H1 (cell line): Measurements from ENCODE around the gene ORAI1. TPM values are rescaled to one million over a fixed set of nuclear protein-coding genes. Genes with fewer than 3 reads are reported as not detected.
A peak's percentile ranks its signal among the peaks of the same experiment; 100 is the strongest.

Experiments used
- CTCF ChIA-PET: fragments of 300-600 bp; sonication (Branson Sonifier 250); formaldehyde crosslinking; loops from one replicate; lab custom pipeline; 2021; ENCODE audit not compliant: partially characterized antibody; lab: Charles Lee
- POLR2A ChIA-PET: fragments of 300-600 bp; sonication (Branson Sonifier 250); formaldehyde crosslinking; loops from one replicate; lab custom pipeline; 2021; ENCODE audit warnings: inconsistent platforms; ENCODE audit not compliant: partially characterized antibody; lab: Charles Lee
- DNase-seq, 2 experiments: peaks; one replicate each; pipeline versions ENCODE4 v3.0.0 to v3.0.0-alpha.2; 2010 to 2022; ENCODE audit warnings: low spot score in 2 of 2, low read depth in 1 of 2, mixed read lengths in 1 of 2
- FAIRE-seq: peaks from 2 replicates; lab custom pipeline; 2011; peaks lifted over from hg19 to GRCh38; lab: Jason Lieb, UNC
- H2AFZ ChIP-seq: 2 replicates; pipeline ENCODE4 v1.8.1; 2012; ENCODE audit warnings: low read length, inconsistent platforms
- H2AK5ac ChIP-seq: 2 replicates; pipeline ENCODE4 v1.6.1; 2013; ENCODE audit warnings: low read depth, low read length
- H2BK120ac ChIP-seq: replicated peaks from 2 replicates; pipeline ENCODE3; 2013; ENCODE audit warnings: low read depth, low read length, inconsistent platforms
- H2BK12ac ChIP-seq: 2 replicates; pipeline ENCODE4 v1.6.1; 2013; ENCODE audit warnings: low read depth, low read length
- H2BK15ac ChIP-seq: 2 replicates; pipeline ENCODE4 v1.6.1; 2013; ENCODE audit warnings: low read length
- H2BK20ac ChIP-seq: 2 replicates; pipeline ENCODE4 v1.6.1; 2013; ENCODE audit warnings: low read length
- H2BK5ac ChIP-seq: 2 replicates; pipeline ENCODE4 v1.6.1; 2013; ENCODE audit warnings: low read depth, low read length
- H3K14ac ChIP-seq: 2 replicates; pipeline ENCODE4 v1.6.1; 2013; ENCODE audit warnings: inconsistent platforms; ENCODE audit not compliant: insufficient read length
- H3K18ac ChIP-seq: 2 replicates; pipeline ENCODE4 v1.6.1; 2013; ENCODE audit warnings: low read length; ENCODE audit errors: extremely low read depth
- H3K23ac ChIP-seq: 2 replicates; pipeline ENCODE4 v1.6.1; 2013; ENCODE audit warnings: inconsistent platforms; ENCODE audit not compliant: insufficient read length
- H3K23me2 ChIP-seq: 2 replicates; pipeline ENCODE4 v1.6.1; 2013; ENCODE audit warnings: low read depth, low read length
- H3K27ac ChIP-seq: 2 replicates; pipeline ENCODE4 v1.6.1; 2011; ENCODE audit warnings: low read depth, low read length, inconsistent platforms
- H3K27me3 ChIP-seq, 4 experiments: replicated peaks in 1 of 4; 1 replicate in 1 of 4; 2 replicates in 3 of 4; pipeline versions ENCODE4 v1.6.1 to v1.8.1; 2011 to 2013; ENCODE audit warnings: low read length in 3 of 4, mild to moderate bottlenecking in 3 of 4, inconsistent platforms in 2 of 4, mixed read lengths in 2 of 4, moderate library complexity in 1 of 4; ENCODE audit not compliant: control insufficient read depth in 3 of 4, insufficient read depth in 3 of 4; ENCODE audit errors: extremely low read depth in 1 of 4
- H3K36me3 ChIP-seq, 4 experiments: 2 replicates each; pipeline versions ENCODE4 v1.6.1 to v1.8.1; 2011 to 2013; ENCODE audit warnings: mild to moderate bottlenecking in 4 of 4, low read length in 3 of 4, moderate library complexity in 2 of 4, control low read depth in 1 of 4, inconsistent platforms in 1 of 4; ENCODE audit not compliant: insufficient read depth in 4 of 4, control insufficient read depth in 2 of 4
- H3K4ac ChIP-seq: replicated peaks from 2 replicates; pipeline ENCODE3; 2013; ENCODE audit warnings: low read length, low read depth, mixed read lengths, inconsistent platforms; ENCODE audit not compliant: insufficient read length
- H3K4me1 ChIP-seq, 4 experiments: replicated peaks in 1 of 4; 1 replicate in 1 of 4; 2 replicates in 3 of 4; pipeline versions ENCODE4 v1.6.1 to v1.8.1; 2011 to 2013; ENCODE audit warnings: low read length in 3 of 4, inconsistent platforms in 2 of 4, mixed read lengths in 1 of 4; ENCODE audit not compliant: insufficient read depth in 4 of 4, control insufficient read depth in 3 of 4
- H3K4me2 ChIP-seq, 2 experiments: 2 replicates each; pipeline versions ENCODE4 v1.6.1 to v1.8.1; 2011 to 2013; ENCODE audit warnings: low read depth in 2 of 2, low read length in 2 of 2, control low read depth in 1 of 2, inconsistent platforms in 1 of 2, mild to moderate bottlenecking in 1 of 2; ENCODE audit not compliant: insufficient read depth in 1 of 2
- H3K4me3 ChIP-seq, 4 experiments: fragments of 200-600, 300-600 bp in 1 of 4; sonication (generic), shearing (Covaris generic), sonication (Bioruptor Twin) in 1 of 4; 2 replicates each; pipeline versions ENCODE4 v1.5.1 to v1.8.1; 2011 to 2016; ENCODE audit warnings: low read length in 4 of 4, low read depth in 3 of 4, control low read depth in 2 of 4, inconsistent platforms in 2 of 4, mild to moderate bottlenecking in 2 of 4, mixed read lengths in 1 of 4, moderate library complexity in 1 of 4; ENCODE audit not compliant: insufficient read depth in 2 of 4; ENCODE audit errors: extremely low read depth in 1 of 4
- H3K56ac ChIP-seq: replicated peaks from 2 replicates; pipeline ENCODE3; 2013; ENCODE audit warnings: low read depth, mild to moderate bottlenecking, mixed read lengths, low read length, inconsistent platforms; ENCODE audit not compliant: insufficient read length
- H3K79me1 ChIP-seq: 2 replicates; pipeline ENCODE4 v1.6.1; 2013; ENCODE audit warnings: low read depth, low read length, control low read depth
- H3K79me2 ChIP-seq, 2 experiments: 2 replicates each; pipeline versions ENCODE4 v1.6.1 to v1.8.1; 2012 to 2013; ENCODE audit warnings: low read length in 2 of 2, mild to moderate bottlenecking in 2 of 2, inconsistent platforms in 1 of 2; ENCODE audit not compliant: insufficient read depth in 2 of 2, control insufficient read depth in 1 of 2
- H3K9ac ChIP-seq, 4 experiments: replicated peaks in 1 of 4; 1 replicate in 1 of 4; 2 replicates in 3 of 4; pipeline versions ENCODE4 v1.6.1 to v1.8.1; 2011 to 2013; ENCODE audit warnings: low read depth in 3 of 4, low read length in 3 of 4, control low read depth in 2 of 4, mild to moderate bottlenecking in 2 of 4, moderate library complexity in 2 of 4, inconsistent platforms in 1 of 4; ENCODE audit errors: extremely low read depth in 1 of 4
- H3K9me3 ChIP-seq, 2 experiments: 2 replicates each; pipeline versions ENCODE4 v1.6.1 to v1.8.1; 2012 to 2013; ENCODE audit warnings: mild to moderate bottlenecking in 2 of 2, moderate library complexity in 2 of 2, control low read depth in 1 of 2, inconsistent platforms in 1 of 2, low read depth in 1 of 2, low read length in 1 of 2, mixed read lengths in 1 of 2; ENCODE audit not compliant: insufficient read depth in 2 of 2
- H4K20me1 ChIP-seq, 2 experiments: replicated peaks in 1 of 2; 2 replicates each; pipeline versions ENCODE3 to v1.8.1; 2011 to 2013; ENCODE audit warnings: inconsistent platforms in 2 of 2, low read length in 2 of 2, mild to moderate bottlenecking in 1 of 2; ENCODE audit not compliant: insufficient read depth in 2 of 2, control insufficient read depth in 1 of 2
- H4K5ac ChIP-seq: 2 replicates; pipeline ENCODE4 v1.6.1; 2013; ENCODE audit warnings: low read length, low read depth, mixed read lengths, inconsistent platforms; ENCODE audit not compliant: insufficient read length
- H4K8ac ChIP-seq: 2 replicates; pipeline ENCODE4 v1.8.0; 2013; ENCODE audit warnings: mild to moderate bottlenecking, moderate library complexity, low read length, inconsistent platforms; ENCODE audit not compliant: insufficient read depth; ENCODE audit errors: extremely low read depth
- H4K91ac ChIP-seq: replicated peaks from 2 replicates; pipeline ENCODE3; 2013; ENCODE audit warnings: low read length, mixed read lengths, inconsistent platforms; ENCODE audit not compliant: insufficient read length
- ASH2L ChIP-seq: fragments of 200-600, 300-600 bp; sonication (generic); IDR thresholded peaks from one replicate; pipeline ENCODE4 v1.7.1; 2017; ENCODE audit warnings: low read length
- BRCA1 ChIP-seq: IDR thresholded peaks from 2 replicates; pipeline ENCODE4 v1.6.1; 2012; ENCODE audit warnings: low read depth, low read length, improper control_type of control experiment
- CBX8 ChIP-seq: fragments of 300-800, 300-1000 bp; sonication (generic); IDR thresholded peaks from 2 replicates; pipeline ENCODE4 v1.7.1; 2016; ENCODE audit warnings: low read depth, low read length, borderline replicate concordance
- E2F6 ChIP-seq: IDR thresholded peaks from 2 replicates; pipeline ENCODE4 v1.6.1; 2012; ENCODE audit warnings: inconsistent platforms
- GTF2F1 ChIP-seq: IDR thresholded peaks from 2 replicates; pipeline ENCODE4 v1.6.1; 2012; ENCODE audit warnings: low read depth, low read length, improper control_type of control experiment, borderline replicate concordance
- HDAC2 ChIP-seq, 2 experiments: fragments of 300-600 bp in 1 of 2; sonication (generic) in 1 of 2; IDR thresholded peaks; 2 replicates each; pipeline ENCODE4 v1.6.1; 2011 to 2012; ENCODE audit warnings: low read depth in 2 of 2, low read length in 2 of 2, mild to moderate bottlenecking in 2 of 2, moderate library complexity in 2 of 2, borderline replicate concordance in 1 of 2, inconsistent platforms in 1 of 2
- HDAC6 ChIP-seq: IDR thresholded peaks from one replicate; pipeline ENCODE4 v1.7.1; 2012; ENCODE audit warnings: low read depth, mild to moderate bottlenecking, inconsistent platforms, low read length, moderate library complexity
- KDM4A ChIP-seq: IDR thresholded peaks from one replicate; pipeline ENCODE4 v1.7.1; 2012; ENCODE audit warnings: low read depth, mild to moderate bottlenecking, moderate library complexity, low read length, inconsistent platforms; ENCODE audit not compliant: severe bottlenecking
- KDM5A ChIP-seq: fragments of 200-600 bp; IDR thresholded peaks from 2 replicates; pipeline ENCODE4 v1.7.1; 2012; ENCODE audit warnings: mild to moderate bottlenecking, low read length, inconsistent platforms, mixed read lengths
- POLR2AphosphoS5 ChIP-seq: IDR thresholded peaks from 2 replicates; pipeline ENCODE4 v1.6.1; 2011; ENCODE audit warnings: low read depth, low read length
- RBBP5 ChIP-seq: IDR thresholded peaks from 2 replicates; pipeline ENCODE4 v1.7.1; 2012; ENCODE audit warnings: low read depth, mild to moderate bottlenecking, inconsistent platforms, low read length, moderate library complexity, borderline replicate concordance
- WGBS, 2 experiments: shearing (Covaris generic) in 1 of 2; methylation state at CpG; one replicate each; pipeline versions ENCODE4 v1.1.6 to v1.1.7; 2013 to 2015; ENCODE audit warnings: low lambda C conversion rate in 2 of 2, mixed read lengths in 2 of 2, inconsistent platforms in 1 of 2, low coverage in 1 of 2, missing lambda C conversion rate in 1 of 2; ENCODE audit not compliant: insufficient replicate concordance in 2 of 2, insufficient coverage in 1 of 2, insufficient read length in 1 of 2; ENCODE audit errors: extremely low coverage in 1 of 2, missing lambda C conversion rate in 1 of 2; 5-methylcytosine and 5-hydroxymethylcytosine counted together
- polyA plus RNA-seq, 7 experiments: library from polyadenylated mRNA; depleted of rRNA in 3 of 7; stranded (reverse) in 5 of 7; unstranded in 2 of 7; fragments of >200 nt in 5 of 7; fragments of 200-250 nt in 2 of 7; gene quantifications; 1 replicate in 5 of 7; 2 replicates in 1 of 7; 4 replicates in 1 of 7; pipeline versions ENCODE4 v1.2.1 to v1.2.3, GENCODE V29; 2011 to 2013; ENCODE audit warnings: missing spikeins in 2 of 7, mixed read lengths in 2 of 7
- total RNA-seq: library from RNA; stranded (reverse); fragmentation: NEBNext Ultra II Directional; extraction: Animal tissue kit (Norgen Biotek cat#: 25700); gene quantifications from 2 replicates; pipeline ENCODE4 v1.2.1, GENCODE V29; 2021
- TF ChIP-seq, protein P1 (sequence below): IDR thresholded peaks from 2 replicates; pipeline ENCODE4 v1.6.1; 2011; ENCODE audit warnings: low read length, improper control_type of control experiment

The ORAI1 gene
- total and polyA plus RNA-seq, 2 of the 8 experiments (the other 6 are each of a cell fraction or from before 2014, with no cell fraction given) = 29.9 to 71.5 TPM

GRCh38 chr12:121592320-121592719, 34.0 kb upstream of the ORAI1 start:
- H3K4me3 ChIP-seq = no peak overlapping the region
- H2BK5ac ChIP-seq = no peak overlapping the region
- FAIRE-seq (no peak), DNase-seq (no peak)
- H2AK5ac ChIP-seq = no peak overlapping the region
- peaks cover 0 to 2% of the 10 kb centered on the region in 2 experiments; a peak in 2 of 4 replicates for H3K79me2 ChIP-seq
- WGBS, 2 experiments = 89% methylated on average over 4 of the region's 4 CpGs; no CpG with 5 or more reads in 1 of the 2 experiments
- H4K91ac ChIP-seq = no peak overlapping the region
- H3K14ac ChIP-seq = no peak overlapping the region
- no peak overlapping the region for H3K23ac ChIP-seq
- POLR2A ChIA-PET = interaction anchor here (0.6 to 2.8 kb wide), 7 partner anchors 9 to 25 kb away, joined by 3 to 24 read pairs (median 8); partner anchors contain the start of gene KDM2B
- H3K36me3 ChIP-seq = peaks cover 0 to 15% (median 0%) of the 10 kb centered on the region in 4 experiments; a peak in 3 of 8 replicates
- H4K5ac ChIP-seq = no peak overlapping the region
- no peak overlapping the region for H3K4ac ChIP-seq
- H3K4me1 ChIP-seq = peaks cover 2 to 10% (median 6%) of the 10 kb centered on the region in 4 experiments; a peak in 4 of 7 replicates
- no peak overlapping the region for H3K4me2 ChIP-seq
- no peaks in the 10 kb centered on the region for H3K27me3 ChIP-seq
- H3K23me2 ChIP-seq = no peaks in the 10 kb centered on the region
- H2AFZ ChIP-seq = no peak overlapping the region
- no peak overlapping the region for H3K18ac ChIP-seq
- CTCF ChIA-PET = interaction anchor here (0.5 to 1.7 kb wide), 6 partner anchors 10 to 1053 kb away, joined by 3 to 9 read pairs (median 4); no protein-coding TSS in a partner anchor
- H2BK20ac ChIP-seq = no peak overlapping the region
- no peak overlapping the region for H2BK12ac ChIP-seq
- no peaks in the 10 kb centered on the region for H4K20me1 ChIP-seq
- H2BK120ac ChIP-seq = no peak overlapping the region
- no peak overlapping the region for H3K27ac ChIP-seq
- H3K56ac ChIP-seq = no peak overlapping the region
- no peaks in the 10 kb centered on the region; the same call in 1 of the 2 replicates for H3K79me1 ChIP-seq
- H4K8ac ChIP-seq = no peak overlapping the region
- no peak overlapping the region for H3K9ac ChIP-seq
- no peaks in the 10 kb centered on the region for H3K9me3 ChIP-seq
- peak overlapping the region; percentile 97 for H2BK15ac ChIP-seq
- TF ChIP-seq E2F6 (no peak), HDAC2 (IDR thresholded peaks at IDR 0.05; ENCODE audit: borderline replicate concordance in 1 of 2, low read depth in 2 of 2, low read length in 2 of 2) (no peak), RBBP5 (no peak), POLR2AphosphoS5 (no peak), KDM4A (no peak), HDAC6 (no peak), BRCA1 (no peak), CBX8 (no peak), ASH2L (no peak), GTF2F1 (no peak), KDM5A (no peak)
- TF ChIP-seq, protein P1, sequence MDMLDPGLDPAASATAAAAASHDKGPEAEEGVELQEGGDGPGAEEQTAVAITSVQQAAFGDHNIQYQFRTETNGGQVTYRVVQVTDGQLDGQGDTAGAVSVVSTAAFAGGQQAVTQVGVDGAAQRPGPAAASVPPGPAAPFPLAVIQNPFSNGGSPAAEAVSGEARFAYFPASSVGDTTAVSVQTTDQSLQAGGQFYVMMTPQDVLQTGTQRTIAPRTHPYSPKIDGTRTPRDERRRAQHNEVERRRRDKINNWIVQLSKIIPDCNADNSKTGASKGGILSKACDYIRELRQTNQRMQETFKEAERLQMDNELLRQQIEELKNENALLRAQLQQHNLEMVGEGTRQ = no peak
